Body of pancreas (tissue), 4 donors: Measurements from ENCODE around the gene CPEB4.

Experiments used
- CTCF ChIP-seq, 7 experiments: fragments of 450-650 bp in 4 of 7; fragments of 200-600 bp in 3 of 7; sonication (generic) in 3 of 7; IDR thresholded peaks; one replicate each; pipeline ENCODE4 v1.5.1; 2016 to 2019; ENCODE audit warnings: antibody characterized with exemption in 7 of 7
- POLR2A ChIP-seq, 3 donors: fragments of 450-650 bp; IDR thresholded peaks; one replicate each; pipeline ENCODE4 v1.6.1; 2016; ENCODE audit warnings: antibody characterized with exemption in 3 of 3, mild to moderate bottlenecking in 2 of 3

- TF ChIP-seq CTCF (IDR thresholded peaks at IDR 0.05) (no peak), POLR2A (IDR thresholded peaks at IDR 0.05) (no peak)
Measured at GRCh38 chr5:173903396-173904140, 15.4 kb downstream of the CPEB4 start.
